ENCODE results near the gene DBN1. TPM values are rescaled to one million over a fixed set of nuclear protein-coding genes. Genes with fewer than 3 reads are reported as not detected.

Gene DBN1
- total and polyA plus RNA-seq, 2 donors (not counting 3 experiments of a cell fraction or from before 2014, with no cell fraction given) = 198 to 336 TPM

- H3K27ac ChIP-seq (ENCODE audit: insufficient read depth, low read depth, low read length) = no peak within 1 kb of the TSS
- H2AFZ ChIP-seq (ENCODE audit: low read depth, low read length) = no peak within 1 kb of the TSS
- peaks cover 0 to 6% of the 10 kb centered on the region in 2 experiments for H3K27me3 ChIP-seq (ENCODE audit: control insufficient read depth in 2 of 2, insufficient read depth in 2 of 2, low read length in 2 of 2)
- H3K9me1 ChIP-seq (replicated peaks; ENCODE audit: control insufficient read depth, extremely low read depth, insufficient read depth, low read length) = no peaks in the 10 kb centered on the region
- CTCF ChIA-PET = interaction anchor here (0.8 to 2.6 kb wide), 11 partner anchors 12 to 99 kb away, joined by 3 to 14 read pairs (median 5); partner anchors contain the start of gene GRK6
- dilution Hi-C loops (cut with MboI; ENCODE audit: extremely low pct_ligation_motif_present, low sequenced_read_pairs) (no loop called here), intact Hi-C loops (cut with micrococcal nuclease) (no loop called here)
- BruUV-seq (replicated peaks) = no TSS peak
- POLR2A ChIA-PET = no interaction called here
- no peaks in the 10 kb centered on the region for H3K9me3 ChIP-seq (replicated peaks; ENCODE audit: control insufficient read depth, insufficient read depth, low read length)
- H4K20me1 ChIP-seq (replicated peaks; ENCODE audit: control insufficient read depth, extremely low read depth, insufficient read depth, low read length) = no peaks in the 10 kb centered on the region
- H3K4me3 ChIP-seq (replicated peaks in 1 of 3; ENCODE audit: insufficient read depth in 1 of 3, low read depth in 1 of 3, low read length in 3 of 3) = no peak within 1 kb of the TSS
- no peaks in the 10 kb centered on the region for H3K36me3 ChIP-seq (ENCODE audit: control insufficient read depth in 2 of 2, extremely low read depth in 1 of 2, insufficient read depth in 2 of 2, low read length in 2 of 2)
- TF ChIP-seq EZH2 (IDR thresholded peaks at IDR 0.05; ENCODE audit: borderline replicate concordance, low read depth, low read length, severe bottlenecking) (no peak), POLR2A (IDR thresholded peaks at IDR 0.05; ENCODE audit: low read depth, low read length) (no peak), CTCF (IDR thresholded peaks at IDR 0.05; ENCODE audit: extremely low read depth in 1 of 2, insufficient read depth in 1 of 2, low read depth in 1 of 2, low read length in 2 of 2) (no peak), FOS (IDR thresholded peaks at IDR 0.05; ENCODE audit: borderline replicate concordance, insufficient read depth, low read length) (no peak), MYC (IDR thresholded peaks at IDR 0.05; ENCODE audit: low read depth, low read length) (no peak), POLR2AphosphoS5 (IDR thresholded peaks at IDR 0.05; ENCODE audit: insufficient read depth, low read depth, low read length) (no peak)
- TF ChIP-seq, protein P1, sequence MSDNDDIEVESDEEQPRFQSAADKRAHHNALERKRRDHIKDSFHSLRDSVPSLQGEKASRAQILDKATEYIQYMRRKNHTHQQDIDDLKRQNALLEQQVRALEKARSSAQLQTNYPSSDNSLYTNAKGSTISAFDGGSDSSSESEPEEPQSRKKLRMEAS (IDR thresholded peaks at IDR 0.05; ENCODE audit: insufficient read depth, insufficient read length) = no peak
- no peaks in the 10 kb centered on the region for H3K79me2 ChIP-seq (ENCODE audit: control insufficient read depth, insufficient read depth, low read length)
- DNase-seq (ENCODE audit: low read depth, low spot score) (no peak), FAIRE-seq (no peak)
- peaks cover 5% of the 10 kb centered on the region for H3K4me1 ChIP-seq (ENCODE audit: control insufficient read depth, extremely low read depth, insufficient read depth, low read length)
- H3K4me2 ChIP-seq (ENCODE audit: insufficient read depth, low read length) = no peak within 1 kb of the TSS
- H3K9ac ChIP-seq (replicated peaks; ENCODE audit: extremely low read depth, insufficient read depth, low read length) = no peak within 1 kb of the TSS
Observed at GRCh38 chr5:177409043-177409801, 64.2 kb downstream of the DBN1 start, which contains the start of gene F12. TSS of gene F12 (minus strand) at chr5:177409564. CDS start at chr5:177409527, 37 bp downstream.

Other genes with a start within 250 kb of the DBN1 start
- gene RAB24, start 169.9 kb downstream of the DBN1 start, total RNA-seq = 20.6 and 20.7 TPM in 2 replicates
- 43.6 and 44.0 TPM in 2 replicates for gene RAB24, start 169.9 kb downstream of the DBN1 start, polyA plus RNA-seq
- gene PRELID1, start 169.8 kb downstream of the DBN1 start, total RNA-seq = 201 and 203 TPM in 2 replicates
- gene PRELID1, start 169.8 kb downstream of the DBN1 start, polyA plus RNA-seq = 293 and 356 TPM in 2 replicates
- gene MXD3, start 161.7 kb downstream of the DBN1 start, total RNA-seq = 30.5 and 44.2 TPM in 2 replicates
- 38.4 and 49.9 TPM in 2 replicates for gene MXD3, start 161.7 kb downstream of the DBN1 start, polyA plus RNA-seq
- gene LMAN2, start 122.0 kb downstream of the DBN1 start, total RNA-seq = 151 and 160 TPM in 2 replicates
- 370 and 475 TPM in 2 replicates for gene LMAN2, start 122.0 kb downstream of the DBN1 start, polyA plus RNA-seq
- gene RGS14, start 115.7 kb downstream of the DBN1 start, total RNA-seq = 4.3 and 4.8 TPM in 2 replicates
- 7.3 and 9.9 TPM in 2 replicates for gene RGS14, start 115.7 kb downstream of the DBN1 start, polyA plus RNA-seq
- not detected in 2 replicates for gene SLC34A1, start 89.2 kb downstream of the DBN1 start, total RNA-seq
- gene SLC34A1, start 89.2 kb downstream of the DBN1 start, polyA plus RNA-seq = not detected in 2 replicates
- gene PFN3, start 73.0 kb downstream of the DBN1 start, total RNA-seq = not detected in 2 replicates
- gene PFN3, start 73.0 kb downstream of the DBN1 start, polyA plus RNA-seq = not detected in 2 replicates
- gene F12, start 64.1 kb downstream of the DBN1 start, total RNA-seq = 1.00 and 1.4 TPM in 2 replicates
- 1.4 and 2.7 TPM in 2 replicates for gene F12, start 64.1 kb downstream of the DBN1 start, polyA plus RNA-seq
- gene GRK6, start 47.0 kb downstream of the DBN1 start, total RNA-seq = 36.4 and 37.0 TPM in 2 replicates
- 22.9 and 28.9 TPM in 2 replicates for gene GRK6, start 47.0 kb downstream of the DBN1 start, polyA plus RNA-seq
- 5.7 and 6.5 TPM in 2 replicates for gene PRR7, start 26.8 kb downstream of the DBN1 start, total RNA-seq
- gene PRR7, start 26.8 kb downstream of the DBN1 start, polyA plus RNA-seq = 6.6 and 10.5 TPM in 2 replicates
- gene PDLIM7, start 24.0 kb upstream of the DBN1 start, total RNA-seq = 318 and 371 TPM in 2 replicates
- gene PDLIM7, start 24.0 kb upstream of the DBN1 start, polyA plus RNA-seq = 314 and 418 TPM in 2 replicates
- 5.3 and 8.1 TPM in 2 replicates for gene DOK3, start 36.2 kb upstream of the DBN1 start, total RNA-seq
- 4.8 and 5.1 TPM in 2 replicates for gene DOK3, start 36.2 kb upstream of the DBN1 start, polyA plus RNA-seq
- gene DDX41, start 43.3 kb upstream of the DBN1 start, total RNA-seq = 86.4 and 103 TPM in 2 replicates
- gene DDX41, start 43.3 kb upstream of the DBN1 start, polyA plus RNA-seq = 118 and 127 TPM in 2 replicates
- gene FAM193B, start 80.9 kb upstream of the DBN1 start, total RNA-seq = 73.6 and 75.7 TPM in 2 replicates
- 57.9 and 60.8 TPM in 2 replicates for gene FAM193B, start 80.9 kb upstream of the DBN1 start, polyA plus RNA-seq
- 286 and 291 TPM in 2 replicates for gene TMED9, start 118.6 kb upstream of the DBN1 start, total RNA-seq
- 314 and 331 TPM in 2 replicates for gene TMED9, start 118.6 kb upstream of the DBN1 start, polyA plus RNA-seq
- 35.1 and 35.3 TPM in 2 replicates for gene B4GALT7, start 126.5 kb upstream of the DBN1 start, total RNA-seq
- gene B4GALT7, start 126.5 kb upstream of the DBN1 start, polyA plus RNA-seq = 78.9 and 101 TPM in 2 replicates